ENCODE results near the gene C16orf74.

C16orf74 gene

DNA sequence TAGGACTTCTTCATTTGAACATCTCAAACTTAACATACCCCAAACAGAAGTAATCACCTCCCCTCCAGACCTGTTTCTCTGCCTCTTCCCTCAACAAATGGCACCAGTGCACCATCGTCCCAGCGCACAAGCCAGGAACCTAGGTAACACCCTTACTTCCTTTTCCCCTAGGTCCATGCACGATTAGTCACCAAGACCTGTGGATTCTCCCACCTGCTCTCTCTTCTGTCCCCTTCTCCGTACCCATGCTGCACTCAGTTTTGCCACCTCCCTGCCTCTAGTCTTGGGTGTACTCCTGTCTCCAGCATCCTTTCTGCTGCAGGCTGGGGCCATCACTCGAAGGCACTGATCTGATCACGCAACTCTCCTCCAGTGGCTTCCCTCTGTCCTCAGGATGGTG is 45.3 kb upstream of the C16orf74 start:
- no peak overlapping the region for H3K4me3 ChIP-seq (ENCODE audit: low read depth, low read length)
- TF ChIP-seq, protein P1, sequence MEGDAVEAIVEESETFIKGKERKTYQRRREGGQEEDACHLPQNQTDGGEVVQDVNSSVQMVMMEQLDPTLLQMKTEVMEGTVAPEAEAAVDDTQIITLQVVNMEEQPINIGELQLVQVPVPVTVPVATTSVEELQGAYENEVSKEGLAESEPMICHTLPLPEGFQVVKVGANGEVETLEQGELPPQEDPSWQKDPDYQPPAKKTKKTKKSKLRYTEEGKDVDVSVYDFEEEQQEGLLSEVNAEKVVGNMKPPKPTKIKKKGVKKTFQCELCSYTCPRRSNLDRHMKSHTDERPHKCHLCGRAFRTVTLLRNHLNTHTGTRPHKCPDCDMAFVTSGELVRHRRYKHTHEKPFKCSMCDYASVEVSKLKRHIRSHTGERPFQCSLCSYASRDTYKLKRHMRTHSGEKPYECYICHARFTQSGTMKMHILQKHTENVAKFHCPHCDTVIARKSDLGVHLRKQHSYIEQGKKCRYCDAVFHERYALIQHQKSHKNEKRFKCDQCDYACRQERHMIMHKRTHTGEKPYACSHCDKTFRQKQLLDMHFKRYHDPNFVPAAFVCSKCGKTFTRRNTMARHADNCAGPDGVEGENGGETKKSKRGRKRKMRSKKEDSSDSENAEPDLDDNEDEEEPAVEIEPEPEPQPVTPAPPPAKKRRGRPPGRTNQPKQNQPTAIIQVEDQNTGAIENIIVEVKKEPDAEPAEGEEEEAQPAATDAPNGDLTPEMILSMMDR (IDR thresholded peaks at IDR 0.05; ENCODE audit: low read depth, low read length): no peak

DNA sequence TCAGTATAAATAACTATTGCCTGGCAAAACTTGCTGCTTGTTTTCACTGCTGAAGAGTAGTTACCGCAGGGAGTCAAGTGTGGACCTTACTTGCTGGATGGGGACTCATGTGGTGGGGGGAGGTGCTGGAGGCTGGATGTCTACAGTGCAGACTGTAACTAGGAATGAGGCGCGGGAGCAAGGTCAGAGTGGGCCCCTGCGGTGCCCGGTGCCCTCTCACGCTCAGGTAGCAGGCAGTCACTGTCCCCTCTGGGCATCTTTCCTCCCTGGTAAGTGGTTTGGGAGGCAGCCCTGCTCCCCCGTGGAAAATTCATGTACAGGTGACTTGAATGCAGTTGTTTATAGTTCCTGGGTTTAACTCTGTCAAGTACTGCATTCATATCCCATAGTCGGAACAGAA is 43.8 kb upstream of the C16orf74 start:
- TF ChIP-seq, protein P1 (IDR thresholded peaks at IDR 0.05; ENCODE audit: low read depth, low read length): no peak

DNA sequence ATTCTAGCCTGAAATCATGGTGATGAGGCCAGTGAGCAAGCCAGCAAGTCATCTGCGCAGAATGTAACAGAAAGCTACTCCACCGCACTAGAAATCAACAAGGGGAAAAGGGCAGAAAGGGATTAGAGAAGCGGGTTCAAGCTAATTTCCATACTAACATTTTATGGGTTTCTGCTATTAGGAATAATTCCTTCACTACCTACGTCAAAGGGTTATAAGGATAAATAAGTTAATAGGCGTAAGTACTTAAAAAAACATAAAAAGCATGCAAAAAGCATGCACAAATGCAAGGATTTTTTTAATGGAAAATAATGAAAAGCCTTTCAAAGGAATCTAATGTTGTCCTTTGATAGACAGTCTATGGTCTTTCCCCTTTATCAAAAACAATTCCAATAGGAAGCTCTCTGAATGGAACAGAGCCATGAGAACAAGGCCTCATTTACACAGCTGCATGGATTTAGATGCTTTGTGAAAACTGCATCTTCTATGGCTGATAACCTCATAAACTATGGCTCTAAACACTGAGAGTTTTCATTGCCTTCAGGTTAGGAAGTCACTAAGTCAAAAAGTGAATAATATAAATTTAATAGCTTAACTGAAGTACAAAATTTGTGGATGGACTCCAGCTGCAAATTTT is 42.9 kb upstream of the C16orf74 start:
- no peak overlapping the region for H3K4me3 ChIP-seq (ENCODE audit: low read depth, low read length)
- TF ChIP-seq, protein P1 (IDR thresholded peaks at IDR 0.05; ENCODE audit: low read depth, low read length): no peak

More for the DNA sequence above, 43.8 kb upstream of the C16orf74 start:
- no peak overlapping the region for H3K4me3 ChIP-seq (ENCODE audit: low read depth, low read length)

DNA sequence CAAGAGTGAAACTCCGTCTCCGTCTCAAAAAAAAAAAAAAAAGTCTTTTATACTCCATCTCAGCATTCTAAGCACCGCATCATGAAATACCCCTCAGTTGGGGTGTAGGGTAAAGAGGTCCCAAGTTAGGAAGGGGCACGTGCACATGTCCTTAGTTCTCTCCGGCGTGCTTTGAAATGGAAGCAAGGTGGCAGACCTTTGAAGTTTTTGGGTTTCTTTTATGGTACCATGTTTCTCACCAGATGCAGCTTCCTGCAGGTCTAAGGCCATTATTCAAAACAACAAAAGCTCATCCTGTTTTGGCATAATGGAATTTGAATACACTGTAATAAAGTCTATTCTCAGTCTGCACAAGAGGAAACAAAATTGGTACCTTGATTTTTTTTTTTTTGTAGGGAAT is 38.9 kb upstream of the C16orf74 start:
- TF ChIP-seq, protein P1 (IDR thresholded peaks at IDR 0.05; ENCODE audit: low read depth, low read length): no peak
- no peak overlapping the region for H3K4me3 ChIP-seq (ENCODE audit: low read depth, low read length)

DNA sequence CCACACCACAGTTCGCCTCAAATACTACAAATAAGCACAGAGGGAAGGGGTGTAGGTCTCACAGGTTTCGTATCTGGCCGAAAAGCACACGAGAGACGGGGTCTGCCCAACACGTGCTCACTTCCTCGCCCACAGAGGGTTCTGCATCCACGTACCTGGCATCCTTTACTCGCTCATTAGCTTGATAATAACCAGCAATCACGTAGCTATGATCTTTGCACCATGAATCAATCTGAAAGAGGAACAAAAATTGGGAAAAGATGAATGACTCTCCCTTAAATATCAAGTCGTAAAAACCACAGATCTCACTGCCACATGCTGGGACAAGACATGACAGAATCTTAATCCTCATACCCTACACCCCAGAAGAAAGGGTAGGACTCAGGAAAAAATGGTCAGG is 37.9 kb upstream of the C16orf74 start:
- no peak overlapping the region for H3K4me3 ChIP-seq (ENCODE audit: low read depth, low read length)
- TF ChIP-seq, protein P1 (IDR thresholded peaks at IDR 0.05; ENCODE audit: low read depth, low read length): no peak

DNA sequence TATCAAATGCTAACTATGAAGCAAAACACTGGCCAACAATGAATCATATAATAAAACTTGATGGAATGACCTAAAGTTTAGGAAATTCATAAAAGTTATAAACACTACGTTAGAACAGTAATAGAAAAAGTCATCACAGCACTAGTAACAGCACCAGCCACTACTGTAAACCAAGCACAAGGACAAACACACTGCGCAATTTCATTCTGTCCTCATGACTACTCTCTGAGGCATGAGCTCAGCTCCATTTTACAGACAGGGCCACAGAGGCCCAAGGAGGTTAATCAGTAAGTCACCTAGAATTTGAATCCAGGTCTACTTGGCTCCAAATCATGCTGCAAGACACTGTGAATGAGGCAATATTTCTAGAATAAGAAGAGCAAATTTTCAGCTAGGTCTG is 35.0 kb upstream of the C16orf74 start:
- TF ChIP-seq, protein P1 (IDR thresholded peaks at IDR 0.05; ENCODE audit: low read depth, low read length): no peak
- no peak overlapping the region for H3K4me3 ChIP-seq (ENCODE audit: low read depth, low read length)

DNA sequence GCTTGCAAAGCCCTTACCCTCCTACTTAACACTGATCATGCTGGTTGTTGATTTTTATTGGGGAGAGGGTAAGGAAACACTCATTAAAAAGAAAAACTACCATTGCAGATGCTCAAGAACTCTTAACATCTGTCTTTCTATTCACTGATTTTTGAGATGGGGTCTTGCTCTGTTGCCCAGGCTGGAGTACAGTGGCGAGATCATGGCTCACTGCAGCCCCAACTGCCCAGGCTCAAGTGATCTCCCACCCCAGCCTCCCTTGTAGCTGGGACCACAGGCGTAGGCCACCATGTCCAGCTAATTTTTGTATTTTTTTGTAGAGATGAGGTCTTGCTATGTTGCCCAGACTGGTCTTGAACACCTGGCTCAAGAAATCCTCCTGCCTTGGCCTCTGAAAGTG is 33.9 kb upstream of the C16orf74 start:
- H3K4me3 ChIP-seq (ENCODE audit: low read depth, low read length): no peak overlapping the region
- TF ChIP-seq, protein P1 (IDR thresholded peaks at IDR 0.05; ENCODE audit: low read depth, low read length): no peak

All from WI38 (cell line).